Nephron (organoid): ENCODE measurements around the gene CDH23.

Source experiments
- H3K27ac Mint-ChIP-seq, 3 experiments: 2 replicates each; pipeline ENCODE4 v1.8.0; 2020; ENCODE audit warnings: mixed read lengths in 3 of 3, mild to moderate bottlenecking in 2 of 3, moderate library complexity in 1 of 3
- H3K27me3 Mint-ChIP-seq: 2 replicates; pipeline ENCODE4 v1.8.0; 2021; ENCODE audit warnings: low read depth, mild to moderate bottlenecking, moderate library complexity, mixed read lengths
- H3K36me3 Mint-ChIP-seq: 2 replicates; pipeline ENCODE4 v1.8.0; 2020; ENCODE audit warnings: low read depth, mixed read lengths
- H3K4me1 Mint-ChIP-seq: 2 replicates; pipeline ENCODE4 v1.8.0; 2020; ENCODE audit warnings: mixed read lengths
- H3K4me3 Mint-ChIP-seq, 3 experiments: 2 replicates each; pipeline ENCODE4 v1.8.0; 2020; ENCODE audit warnings: mild to moderate bottlenecking in 3 of 3, mixed read lengths in 3 of 3, moderate library complexity in 2 of 3
- H3K9me3 Mint-ChIP-seq: 2 replicates; pipeline ENCODE4 v1.8.0; 2020; ENCODE audit warnings: mixed read lengths
- TF ChIP-seq, protein P1 (sequence below), 3 experiments: fragments of 200-600 bp; sonication (generic); IDR thresholded peaks; one replicate each; pipeline ENCODE4 v1.5.0; 2021; ENCODE audit warnings: antibody characterized with exemption in 3 of 3; ENCODE audit not compliant: unreplicated experiment in 3 of 3

The CDH23 gene

DNA sequence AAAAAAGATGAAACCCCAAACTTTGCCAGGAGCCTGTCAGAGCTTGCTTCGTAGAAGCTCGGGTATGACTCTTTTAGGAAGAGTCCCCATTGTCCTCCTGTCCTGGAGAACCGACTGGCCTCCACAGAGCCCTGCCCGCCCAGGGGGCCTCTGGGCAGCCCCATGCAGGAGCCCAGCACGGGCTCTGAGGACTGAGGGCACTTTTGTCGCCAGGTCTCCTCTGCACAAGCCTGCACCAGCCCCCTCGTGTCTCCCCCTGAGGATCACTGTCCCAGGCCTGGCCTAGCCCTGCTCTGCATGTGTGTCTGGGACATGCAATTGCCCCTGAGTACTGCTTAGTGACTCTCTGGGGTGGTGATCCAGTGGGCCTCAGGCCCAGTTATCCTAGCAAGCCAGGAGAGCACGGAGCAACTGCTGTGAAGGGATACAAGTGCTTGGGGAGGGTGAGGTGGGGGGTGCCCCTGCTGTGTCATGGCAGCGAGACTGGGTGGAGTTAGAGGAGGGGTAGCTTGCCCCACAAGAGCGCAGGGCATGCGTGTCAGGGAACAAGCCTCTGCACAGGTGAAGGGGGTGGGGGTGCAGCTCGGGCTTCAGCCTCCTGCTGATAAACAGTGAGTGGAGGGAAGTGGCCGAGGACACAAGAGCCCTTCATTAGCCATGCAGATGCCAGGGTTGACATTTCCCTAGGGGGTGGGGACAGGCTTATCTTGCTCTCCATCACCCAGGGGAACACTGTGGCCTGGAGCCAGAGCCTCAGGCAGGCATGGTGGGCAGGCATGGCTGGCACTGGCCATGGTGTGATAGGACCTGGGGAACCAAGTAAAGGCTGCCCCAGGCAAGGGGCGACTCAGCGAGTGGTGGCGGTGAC, 179.4 kb downstream of the CDH23 start:
- H3K27ac Mint-ChIP-seq: no peak overlapping the region
- peaks cover 16% of the 10 kb centered on the region for H3K4me1 Mint-ChIP-seq
- peaks cover 46% of the 10 kb centered on the region for H3K27me3 Mint-ChIP-seq
- no peaks in the 10 kb centered on the region for H3K9me3 Mint-ChIP-seq
- TF ChIP-seq, protein P1, sequence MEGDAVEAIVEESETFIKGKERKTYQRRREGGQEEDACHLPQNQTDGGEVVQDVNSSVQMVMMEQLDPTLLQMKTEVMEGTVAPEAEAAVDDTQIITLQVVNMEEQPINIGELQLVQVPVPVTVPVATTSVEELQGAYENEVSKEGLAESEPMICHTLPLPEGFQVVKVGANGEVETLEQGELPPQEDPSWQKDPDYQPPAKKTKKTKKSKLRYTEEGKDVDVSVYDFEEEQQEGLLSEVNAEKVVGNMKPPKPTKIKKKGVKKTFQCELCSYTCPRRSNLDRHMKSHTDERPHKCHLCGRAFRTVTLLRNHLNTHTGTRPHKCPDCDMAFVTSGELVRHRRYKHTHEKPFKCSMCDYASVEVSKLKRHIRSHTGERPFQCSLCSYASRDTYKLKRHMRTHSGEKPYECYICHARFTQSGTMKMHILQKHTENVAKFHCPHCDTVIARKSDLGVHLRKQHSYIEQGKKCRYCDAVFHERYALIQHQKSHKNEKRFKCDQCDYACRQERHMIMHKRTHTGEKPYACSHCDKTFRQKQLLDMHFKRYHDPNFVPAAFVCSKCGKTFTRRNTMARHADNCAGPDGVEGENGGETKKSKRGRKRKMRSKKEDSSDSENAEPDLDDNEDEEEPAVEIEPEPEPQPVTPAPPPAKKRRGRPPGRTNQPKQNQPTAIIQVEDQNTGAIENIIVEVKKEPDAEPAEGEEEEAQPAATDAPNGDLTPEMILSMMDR (IDR thresholded peaks at IDR 0.05; ENCODE audit: unreplicated experiment in 3 of 3): no peak
- no peak overlapping the region for H3K4me3 Mint-ChIP-seq
- H3K36me3 Mint-ChIP-seq: no peaks in the 10 kb centered on the region

DNA sequence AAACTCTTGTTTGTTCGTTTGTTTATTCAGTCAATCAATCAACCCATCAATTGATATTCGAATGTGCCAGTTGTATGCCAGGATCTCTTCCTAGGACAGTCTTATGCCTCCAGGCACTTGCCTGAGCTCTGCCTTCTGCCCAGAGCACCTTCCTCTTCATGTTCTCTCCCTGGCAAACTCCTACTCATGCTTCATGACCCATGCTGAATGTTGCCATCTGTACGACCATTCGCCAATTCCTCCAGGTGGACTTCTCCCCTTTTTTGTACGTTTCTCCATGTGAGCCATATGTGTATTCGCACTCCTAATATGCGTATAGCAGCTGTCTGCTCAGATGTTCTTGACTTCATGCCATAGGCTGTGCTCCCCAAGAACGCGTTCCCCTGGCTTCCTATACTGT, 180.1 kb downstream of the CDH23 start:
- peaks cover 41% of the 10 kb centered on the region for H3K27me3 Mint-ChIP-seq

DNA sequence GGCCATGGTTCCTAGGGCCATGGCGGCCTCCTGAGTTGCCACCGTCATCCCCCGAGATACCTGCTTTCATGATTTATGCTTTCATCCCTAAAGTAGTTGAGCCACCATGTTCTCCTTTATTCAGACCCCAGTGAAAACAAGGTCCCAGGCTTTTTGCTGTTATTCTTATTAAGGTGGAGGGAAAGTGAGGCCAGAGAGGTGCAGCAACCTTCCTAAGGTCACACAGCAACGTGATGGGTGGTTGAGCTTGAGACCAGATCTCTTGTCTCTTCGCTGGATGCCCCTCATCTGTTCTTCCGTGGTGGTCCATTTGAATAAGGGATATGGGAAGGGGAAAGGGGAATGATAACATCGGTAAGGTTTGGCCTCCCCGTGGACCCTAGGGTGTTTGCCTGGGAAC, 180.6 kb downstream of the CDH23 start:
- H3K27me3 Mint-ChIP-seq: peaks cover 41% of the 10 kb centered on the region
- TF ChIP-seq, protein P1 (IDR thresholded peaks at IDR 0.05; ENCODE audit: unreplicated experiment in 3 of 3): no peak
- no peaks in the 10 kb centered on the region for H3K9me3 Mint-ChIP-seq
- H3K27ac Mint-ChIP-seq: no peak overlapping the region
- peaks cover 22% of the 10 kb centered on the region for H3K4me1 Mint-ChIP-seq
- H3K4me3 Mint-ChIP-seq: no peak overlapping the region
- no peaks in the 10 kb centered on the region for H3K36me3 Mint-ChIP-seq

More for the DNA sequence above, 180.1 kb downstream of the CDH23 start:
- H3K36me3 Mint-ChIP-seq: no peaks in the 10 kb centered on the region
- H3K27ac Mint-ChIP-seq: no peak overlapping the region
- no peaks in the 10 kb centered on the region for H3K9me3 Mint-ChIP-seq
- TF ChIP-seq, protein P1 (IDR thresholded peaks at IDR 0.05; ENCODE audit: unreplicated experiment in 3 of 3): no peak
- H3K4me3 Mint-ChIP-seq: no peak overlapping the region
- peaks cover 18% of the 10 kb centered on the region for H3K4me1 Mint-ChIP-seq

DNA sequence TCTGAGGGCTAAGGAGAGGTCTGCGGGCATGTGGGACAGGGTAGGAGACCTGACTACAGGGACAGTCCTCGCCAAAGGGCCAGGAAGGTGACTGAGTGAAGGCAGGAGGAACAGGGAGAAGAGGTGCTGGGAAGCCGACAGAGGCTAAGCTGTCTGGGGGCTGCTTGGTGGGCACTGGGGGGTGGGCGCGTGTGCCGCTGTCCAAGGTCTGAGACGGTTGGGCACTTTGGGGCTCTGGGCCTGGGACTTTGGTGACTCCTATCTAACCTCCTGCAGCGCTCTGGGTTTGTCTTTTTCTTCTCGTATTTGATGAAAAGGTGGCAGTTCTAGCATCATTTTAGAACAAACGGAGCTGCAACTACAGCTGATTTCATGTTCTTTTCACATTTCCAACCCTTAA, 181.3 kb downstream of the CDH23 start:
- H3K4me1 Mint-ChIP-seq: peaks cover 22% of the 10 kb centered on the region
- peaks cover 35% of the 10 kb centered on the region for H3K27me3 Mint-ChIP-seq
- H3K9me3 Mint-ChIP-seq: no peaks in the 10 kb centered on the region
- no peak overlapping the region for H3K4me3 Mint-ChIP-seq
- no peaks in the 10 kb centered on the region for H3K36me3 Mint-ChIP-seq
- no peak overlapping the region for H3K27ac Mint-ChIP-seq
- TF ChIP-seq, protein P1 (IDR thresholded peaks at IDR 0.05; ENCODE audit: unreplicated experiment in 3 of 3): no peak

DNA sequence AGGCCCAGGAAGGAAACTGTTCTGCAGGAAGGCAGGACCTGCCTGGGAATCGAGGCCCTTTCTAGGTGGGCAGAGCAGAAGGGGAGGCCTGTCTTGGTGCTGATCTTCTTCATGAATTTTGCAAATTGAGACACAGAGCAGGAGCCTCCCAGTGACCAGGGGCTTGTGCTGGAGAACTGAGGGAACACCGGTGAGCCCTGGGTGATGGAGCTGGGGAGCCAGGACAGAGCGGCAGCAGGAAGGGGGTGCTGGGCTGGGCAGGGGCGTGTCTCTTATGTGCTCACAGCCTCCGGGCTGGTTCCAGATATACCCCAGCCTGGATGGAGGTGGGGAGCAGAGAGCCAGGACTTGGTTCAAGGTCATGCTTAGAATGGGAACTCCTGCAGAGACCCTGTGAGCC, 182.9 kb downstream of the CDH23 start:
- no peak overlapping the region for H3K4me3 Mint-ChIP-seq
- H3K27me3 Mint-ChIP-seq: peaks cover 33% of the 10 kb centered on the region
- H3K4me1 Mint-ChIP-seq: peaks cover 22% of the 10 kb centered on the region
- H3K9me3 Mint-ChIP-seq: no peaks in the 10 kb centered on the region
- TF ChIP-seq, protein P1 (IDR thresholded peaks at IDR 0.05; ENCODE audit: unreplicated experiment in 3 of 3): no peak
- H3K36me3 Mint-ChIP-seq: no peaks in the 10 kb centered on the region
- no peak overlapping the region for H3K27ac Mint-ChIP-seq

DNA sequence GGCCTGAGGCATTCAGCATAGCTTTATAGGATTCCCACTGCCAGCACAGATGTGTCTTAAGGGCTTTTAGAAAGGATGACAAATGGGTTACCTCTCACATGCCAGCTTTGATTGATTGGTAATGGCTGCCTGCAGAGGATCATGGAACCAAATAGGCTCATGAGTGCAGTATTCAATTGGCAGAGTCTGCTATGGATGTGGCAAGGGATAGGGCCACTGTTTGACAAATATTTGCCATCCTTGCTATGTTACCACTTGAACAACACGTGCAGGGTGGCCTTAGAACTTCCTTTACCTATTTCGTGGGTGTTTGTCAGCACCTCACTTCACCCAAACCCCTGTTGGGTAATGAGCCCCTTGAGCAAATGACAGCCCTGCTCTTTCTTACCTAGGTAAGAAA, 183.7 kb downstream of the CDH23 start:
- Mint-ChIP-seq H3K27ac (no peak overlapping the region), H3K27me3 (peaks cover 32% of the 10 kb centered on the region), H3K4me1 (peaks cover 18% of the 10 kb centered on the region)

More for the DNA sequence above, 183.7 kb downstream of the CDH23 start:
- Mint-ChIP-seq H3K9me3 (no peaks in the 10 kb centered on the region), H3K36me3 (no peaks in the 10 kb centered on the region), H3K4me3 (no peak overlapping the region)
- TF ChIP-seq, protein P1 (IDR thresholded peaks at IDR 0.05; ENCODE audit: unreplicated experiment in 3 of 3): no peak
